22Rv1 (cell line): Measurements from ENCODE around the gene MMD2.
"Not testable (repeated sequence)": the region's sequence is repeated elsewhere in the genome, so short reads cannot be mapped to it uniquely, and the experiment has no call there.

Experiments
- ZFX ChIP-seq: fragments of 450-650 bp; IDR thresholded peaks from 2 replicates; pipeline ENCODE4 v1.6.1; 2017; ENCODE audit warnings: antibody characterized with exemption, borderline replicate concordance
- TF ChIP-seq, protein P1 (sequence below): fragments of 450-650 bp; IDR thresholded peaks from 2 replicates; pipeline ENCODE4 v1.5.1; 2017; ENCODE audit warnings: mild to moderate bottlenecking

DNA sequence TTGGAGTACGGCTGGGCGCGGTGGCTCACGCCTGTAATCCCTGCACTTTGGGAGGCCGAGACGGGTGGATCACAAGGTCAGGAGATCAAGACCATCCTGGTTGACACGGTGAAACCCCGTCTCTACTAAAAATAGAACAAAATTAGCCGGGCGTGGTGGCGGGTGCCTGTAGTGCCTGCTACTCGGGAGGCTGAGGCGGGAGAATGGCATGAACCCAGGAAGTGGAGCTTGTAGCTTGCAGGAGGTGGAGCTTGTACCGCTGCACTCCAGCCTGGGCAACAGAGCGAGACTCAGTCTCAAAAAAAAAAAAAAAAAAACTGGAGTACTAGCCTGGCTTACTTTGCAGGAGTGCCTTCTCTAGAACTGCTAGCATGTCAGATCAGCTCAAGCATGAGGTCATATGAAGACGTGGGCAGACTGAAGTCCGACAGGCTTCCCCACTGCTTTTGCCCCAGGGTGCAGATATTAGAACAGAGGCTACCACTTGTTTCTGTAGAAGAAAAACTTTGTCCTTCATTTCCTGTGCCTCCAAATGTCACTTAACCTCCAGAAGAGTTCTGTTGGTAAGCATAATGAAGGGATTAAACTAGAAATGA lies 22.4 kb upstream of the MMD2 start:
- TF ChIP-seq, protein P1, sequence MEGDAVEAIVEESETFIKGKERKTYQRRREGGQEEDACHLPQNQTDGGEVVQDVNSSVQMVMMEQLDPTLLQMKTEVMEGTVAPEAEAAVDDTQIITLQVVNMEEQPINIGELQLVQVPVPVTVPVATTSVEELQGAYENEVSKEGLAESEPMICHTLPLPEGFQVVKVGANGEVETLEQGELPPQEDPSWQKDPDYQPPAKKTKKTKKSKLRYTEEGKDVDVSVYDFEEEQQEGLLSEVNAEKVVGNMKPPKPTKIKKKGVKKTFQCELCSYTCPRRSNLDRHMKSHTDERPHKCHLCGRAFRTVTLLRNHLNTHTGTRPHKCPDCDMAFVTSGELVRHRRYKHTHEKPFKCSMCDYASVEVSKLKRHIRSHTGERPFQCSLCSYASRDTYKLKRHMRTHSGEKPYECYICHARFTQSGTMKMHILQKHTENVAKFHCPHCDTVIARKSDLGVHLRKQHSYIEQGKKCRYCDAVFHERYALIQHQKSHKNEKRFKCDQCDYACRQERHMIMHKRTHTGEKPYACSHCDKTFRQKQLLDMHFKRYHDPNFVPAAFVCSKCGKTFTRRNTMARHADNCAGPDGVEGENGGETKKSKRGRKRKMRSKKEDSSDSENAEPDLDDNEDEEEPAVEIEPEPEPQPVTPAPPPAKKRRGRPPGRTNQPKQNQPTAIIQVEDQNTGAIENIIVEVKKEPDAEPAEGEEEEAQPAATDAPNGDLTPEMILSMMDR = not testable (repeated sequence)
- TF ChIP-seq ZFX = not testable (repeated sequence)
